Heart right ventricle (tissue), 16 donors: ENCODE results near the gene B4GALT7. TPM values are rescaled to one million over a fixed set of nuclear protein-coding genes. Genes with fewer than 3 reads are reported as not detected.

Source experiments
- ATAC-seq, 8 donors: fragments of 200-7000 bp; cut with Tn5 transposase; one replicate each; pipeline ENCODE4 v1.9.1; 2020; ENCODE audit warnings: mild to moderate bottlenecking in 8 of 8, moderate library complexity in 8 of 8, moderate number of reproducible peaks in 1 of 8
- DNase-seq, 2 donors: peaks; one replicate each; pipeline ENCODE4 v3.0.0-alpha.2; 2020
- H3K27ac ChIP-seq, 10 donors: fragments of 200-600 bp; sonication (generic) in 2 of 10; one replicate each; pipeline versions ENCODE4 v1.5.0 to v1.8.0; 2020 to 2022; ENCODE audit warnings: mild to moderate bottlenecking in 3 of 10
- H3K27me3 ChIP-seq, 7 donors: fragments of 200-600 bp; one replicate each; pipeline ENCODE4 v1.8.0; 2021 to 2022; ENCODE audit warnings: mild to moderate bottlenecking in 2 of 7
- H3K36me3 ChIP-seq, 9 donors: fragments of 200-600 bp; sonication (generic) in 1 of 9; one replicate each; pipeline versions ENCODE4 v1.5.0 to v1.8.0; 2020 to 2022; ENCODE audit warnings: mild to moderate bottlenecking in 2 of 9
- H3K4me1 ChIP-seq, 9 donors: fragments of 200-600 bp; sonication (generic) in 1 of 9; one replicate each; pipeline versions ENCODE4 v1.5.0 to v1.8.0; 2020 to 2022; ENCODE audit warnings: mild to moderate bottlenecking in 4 of 9
- H3K4me3 ChIP-seq, 10 donors: fragments of 200-600 bp; sonication (generic) in 2 of 10; one replicate each; pipeline versions ENCODE4 v1.5.0 to v1.8.0; 2020 to 2022; ENCODE audit warnings: mild to moderate bottlenecking in 7 of 10, moderate library complexity in 2 of 10
- H3K9me3 ChIP-seq, 11 donors: fragments of 200-600 bp in 10 of 11; sonication (generic) in 2 of 11; one replicate each; pipeline versions ENCODE4 v1.5.0 to v1.8.0; 2013 to 2022; ENCODE audit warnings: mild to moderate bottlenecking in 2 of 11, control low read depth in 1 of 11, moderate library complexity in 1 of 11
- CTCF ChIP-seq, 9 donors: fragments of 200-600 bp; sonication (generic) in 2 of 9; IDR thresholded peaks; one replicate each; pipeline versions ENCODE4 v1.5.0 to v1.8.0; 2021 to 2022; ENCODE audit warnings: antibody characterized with exemption in 9 of 9, mild to moderate bottlenecking in 5 of 9, moderate library complexity in 1 of 9
- WGBS, 2 donors: extraction: QIAGEN DNeasy Blood & Tissue Kit; methylation state at CpG; one replicate each; pipeline ENCODE4 v1.1.7; 2013; ENCODE audit warnings: inconsistent platforms in 1 of 2; 5-methylcytosine and 5-hydroxymethylcytosine counted together
- intact Hi-C, 10 donors: fragments of 100-400 bp; cut with DNase I; formaldehyde crosslinking; loops; one replicate each; pipeline versions ENCODE4 v1.11.1 to v1.14.2; 2022
- polyA plus RNA-seq, 2 donors: library from polyadenylated mRNA; stranded (reverse); fragments of 200-250 nt; gene quantifications; one replicate each; pipeline ENCODE4 v1.2.3, GENCODE V29; 2013
- total RNA-seq, 10 donors: library from RNA; stranded (reverse); fragmentation: NEBNext Ultra II Directional in 3 of 10; extraction: Animal tissue kit (Norgen Biotek cat#: 25700) in 3 of 10; gene quantifications; one replicate each; pipeline versions ENCODE4 v1.2.1 to v1.2.4, GENCODE V29; 2021 to 2023
- donor health status: Arrhythmogenic right ventricular cardiomyopathy.
- donor health status: ischemic (EF 13 %, LVEDD 7.1; RV severe dilation, severe dysfunction).
- donor health status: healthy with polysubstance abuse.
- donor health status: DM: no; HTN: yes; CAD: no.
- donor health status: DM: no; HTN: no; CAD: no.
- donor health status: ischemic (EF 25% LVEDD 6.9; RV normal size, moderate dysfunction).
- donor health status: ischemic (EF 25% LVEDD 5.7; RV mildly dilated, moderate dysfunction).
- donor health status: healthy.
- donor health status: DM: yes; HTN: yes; CAD: no.
- donor health status: Ischemic cardiomyopathy.
- donor health status: ischemic (EF 35%, LVEDD 5.7; RV mildly dilated, moderate dysfunction).
- donor health status: nonischemic (EF 11% LVEDD 7.7; RV severe dilation, severe dysfunction).
- donor health status: DM: yes; HTN: yes; CAD: no.
- donor health status: PGD.
- donor health status: ischemic (EF 29% LVEDD 5.4; RV normal size, mild dysfunction).
- donor health status: nonischemic (EF 23%, LVEDD 6.1; RV moderate dilation, normal function).

B4GALT7 gene
- total and polyA plus RNA-seq, 12 donors = 9.8 to 29.7 (median 15.6) TPM

- no peak for ATAC-seq
Measured at GRCh38 chr5:177593511-177593910, 6.4 kb upstream of the B4GALT7 start.

GRCh38 chr5:177594071-177594470, 5.9 kb upstream of the B4GALT7 start:
- H3K4me1 ChIP-seq = peaks cover 0 to 33% (median 19%) of the 10 kb centered on the region in 9 donors
- intact Hi-C loops = loop anchor here in 5 of 10 donors (5.0 to 10.0 kb wide), 4 partner anchors 42 to 77 kb away; partner anchors contain the start of genes FAM193B (in 2 of the 5) and DDX41 (in 1 of the 5)
- peaks cover 0 to 44% (median 28%) of the 10 kb centered on the region in 9 donors for H3K36me3 ChIP-seq
- no peak for ATAC-seq
- WGBS, 2 donors = 90 to 93% methylated on average over 8 of the region's 8 CpGs
- H3K4me3 ChIP-seq = no peak overlapping the region
- H3K27ac ChIP-seq = no peak overlapping the region
- peaks cover 0 to 23% (median 12%) of the 10 kb centered on the region in 7 donors for H3K27me3 ChIP-seq
- TF ChIP-seq CTCF (IDR thresholded peaks at IDR 0.05) = no peak
- no peaks in the 10 kb centered on the region for H3K9me3 ChIP-seq
- no peak for DNase-seq

More at GRCh38 chr5:177593511-177593910, 6.4 kb upstream of the B4GALT7 start:
- Histone ChIP-seq H3K27me3 (peaks cover 0 to 24% (median 13%) of the 10 kb centered on the region in 7 donors), H3K36me3 (peaks cover 0 to 44% (median 28%) of the 10 kb centered on the region in 9 donors), H3K9me3 (no peaks in the 10 kb centered on the region), H3K4me3 (peak overlapping the region in 3 of 10 donors; percentile 81 to 99 (median 94)), H3K4me1 (peaks cover 0 to 27% (median 17%) of the 10 kb centered on the region in 9 donors), H3K27ac (no peak overlapping the region)
- DNase-seq = no peak
- TF ChIP-seq CTCF (IDR thresholded peaks at IDR 0.05) = no peak
- intact Hi-C loops = loop anchor here in 5 of 10 donors (5.0 to 10.0 kb wide), 4 partner anchors 41 to 76 kb away; partner anchors contain the start of genes FAM193B (in 2 of the 5) and DDX41 (in 1 of the 5)
- 84 to 93% methylated on average over 3 of the region's 3 CpGs for WGBS, 2 donors

- no peak for DNase-seq
- peaks cover 0 to 13% (median 1%) of the 10 kb centered on the region in 7 donors for H3K27me3 ChIP-seq
- WGBS, 2 donors = 91 to 98% methylated on average over 8 of the region's 8 CpGs
Measured at GRCh38 chr5:177595026-177595585, 4.8 kb upstream of the B4GALT7 start.

More at GRCh38 chr5:177595026-177595585, 4.8 kb upstream of the B4GALT7 start:
- Histone ChIP-seq H3K36me3 (peaks cover 0 to 44% (median 28%) of the 10 kb centered on the region in 9 donors), H3K4me3 (no peak overlapping the region), H3K4me1 (peaks cover 0 to 37% (median 21%) of the 10 kb centered on the region in 9 donors), H3K9me3 (no peaks in the 10 kb centered on the region), H3K27ac (no peak overlapping the region)
- intact Hi-C loops = loop anchor here in 2 of 10 donors (10.0 kb wide), 2 partner anchors 50 to 70 kb away; no protein-coding TSS in a partner anchor
- ATAC-seq = no peak
- TF ChIP-seq CTCF (IDR thresholded peaks at IDR 0.05) = no peak
